HG03196 (cell line): Measurements from ENCODE around the gene MANEAL.
"Not testable (repeated sequence)": the region's sequence is repeated elsewhere in the genome, so short reads cannot be mapped to it uniquely, and the experiment has no call there.

Experiments used
- ATAC-seq: cut with Tn5 transposase; IDR thresholded peaks from one replicate; pipeline ENCODE4 v1.9.1; 2021; ENCODE audit not compliant: unreplicated experiment

Gene MANEAL

GRCh38 chr1:37793773-37794371 lies at the start of gene MANEAL:
Gene MANEAL, plus strand, starts transcription at chr1:37793847. Its CDS starts 336 bp downstream, at chr1:37794183.
- ATAC-seq, result peak; percentile 60

- no peak for ATAC-seq
Observed at GRCh38 chr1:37746806-37747205, 46.8 kb upstream of the MANEAL start.

- ATAC-seq, result no peak
Observed at GRCh38 chr1:37748565-37748964, 45.1 kb upstream of the MANEAL start.

GRCh38 chr1:37752213-37752582 lies 41.4 kb upstream of the MANEAL start:
- no peak for ATAC-seq

GRCh38 chr1:37752583-37753471 lies 40.8 kb upstream of the MANEAL start:
- ATAC-seq, result no peak

- no peak for ATAC-seq
Observed at GRCh38 chr1:37753473-37754321, 40.0 kb upstream of the MANEAL start.

GRCh38 chr1:37755290-37755689 lies 38.4 kb upstream of the MANEAL start:
- ATAC-seq, result no peak

GRCh38 chr1:37755951-37756560 lies 37.6 kb upstream of the MANEAL start:
- no peak for ATAC-seq

GRCh38 chr1:37759451-37759850 lies 34.2 kb upstream of the MANEAL start:
- no peak for ATAC-seq

GRCh38 chr1:37761416-37762095 lies 32.1 kb upstream of the MANEAL start:
- no peak for ATAC-seq

GRCh38 chr1:37762516-37762915 lies 31.1 kb upstream of the MANEAL start:
- no peak for ATAC-seq

- ATAC-seq, result no peak
Observed at GRCh38 chr1:37763791-37764413, 29.7 kb upstream of the MANEAL start.

- ATAC-seq, result no peak
Observed at GRCh38 chr1:37764414-37764825, 29.2 kb upstream of the MANEAL start.

- no peak for ATAC-seq
Observed at GRCh38 chr1:37764888-37765441, 28.7 kb upstream of the MANEAL start, which contains the start of gene EPHA10. Gene EPHA10, minus strand, starts transcription at chr1:37765120. Its CDS starts 54 bp downstream, at chr1:37765066.

- no peak for ATAC-seq
Observed at GRCh38 chr1:37765916-37766664, 27.6 kb upstream of the MANEAL start.

- ATAC-seq, result no peak
Observed at GRCh38 chr1:37767488-37767887, 26.2 kb upstream of the MANEAL start.

- ATAC-seq, result not testable (repeated sequence)
Observed at GRCh38 chr1:37771440-37771839, 22.2 kb upstream of the MANEAL start.

- ATAC-seq, result no peak
Observed at GRCh38 chr1:37776946-37777516, 16.6 kb upstream of the MANEAL start.

GRCh38 chr1:37778654-37779053 lies 15.0 kb upstream of the MANEAL start:
- no peak for ATAC-seq
